CD4-positive, alpha-beta T cell treated with Interferon gamma for 1 hour (primary cell): ENCODE measurements around the gene UBE2B.

Experiments used
- DNase-seq: peaks from one replicate; pipeline ENCODE4 v3.0.0-alpha.2; 2020

Gene UBE2B

DNA sequence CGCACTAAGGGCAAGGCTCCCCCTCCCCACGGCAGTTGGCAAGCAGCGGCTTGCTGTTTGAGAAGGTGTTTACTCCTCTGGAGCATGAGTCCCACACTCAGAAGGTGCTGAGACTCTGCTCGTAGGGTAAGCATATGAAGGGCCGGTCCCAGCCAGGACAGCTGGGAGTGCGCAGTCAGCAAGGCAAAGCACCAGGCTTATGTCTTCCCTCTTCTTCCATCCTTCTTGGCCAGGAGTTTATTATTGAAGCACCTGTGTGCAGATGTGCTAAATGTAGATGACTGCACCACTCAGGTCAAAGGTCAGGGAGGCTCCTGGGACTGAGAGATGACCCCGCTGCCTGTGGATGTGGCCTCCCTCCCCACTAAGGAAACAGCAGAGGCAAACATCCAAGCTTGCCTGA is 67.4 kb downstream of the UBE2B start:
- DNase-seq: no peak

GRCh38 chr5:134439210-134439654 is 67.9 kb downstream of the UBE2B start:
- DNase-seq: no peak

DNA sequence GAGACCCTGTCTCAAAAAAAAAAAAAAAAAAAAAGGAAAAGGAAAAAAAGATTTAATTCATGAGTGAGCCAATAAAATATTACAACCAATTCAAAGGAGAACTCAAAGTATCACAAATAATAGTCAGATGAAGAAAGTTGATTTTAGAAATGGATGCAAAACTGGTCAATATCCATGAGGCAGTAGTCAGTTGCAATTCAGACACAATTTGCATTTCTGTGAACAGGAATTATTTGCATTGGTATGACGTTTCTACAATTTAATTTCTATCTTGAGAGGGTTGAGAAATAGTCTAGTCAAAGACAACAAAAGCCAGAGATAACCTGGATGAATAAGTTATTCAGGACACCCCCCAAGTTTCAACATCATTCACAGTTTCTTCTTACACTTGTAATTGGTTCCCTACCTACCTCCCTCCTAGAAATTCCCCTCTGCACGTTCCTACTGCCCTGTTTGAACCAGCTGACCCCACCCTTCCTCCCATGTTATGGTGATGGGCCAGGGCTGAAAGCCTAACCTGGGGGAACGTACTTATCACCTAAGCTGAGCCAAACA is 68.9 kb downstream of the UBE2B start:
- DNase-seq: no peak
